Measurements from ENCODE around the gene C16orf92.

C16orf92 gene

GRCh38 chr16:29985271-29985811 lies 37.7 kb upstream of the C16orf92 start:
- H3K27ac ChIP-seq, result no peak overlapping the region
- TF ChIP-seq CTCF (conservative IDR thresholded peaks at IDR 0.05) (no peak), ZFX (IDR thresholded peaks at IDR 0.05) (no peak)

- no peak overlapping the region for H3K27ac ChIP-seq
- TF ChIP-seq CTCF (conservative IDR thresholded peaks at IDR 0.05) (no peak), ZFX (IDR thresholded peaks at IDR 0.05) (no peak)
These were observed 36.8 kb upstream of the C16orf92 start for GRCh38 chr16:29986231-29986630.

GRCh38 chr16:29986931-29987330 lies 36.1 kb upstream of the C16orf92 start:
- H3K27ac ChIP-seq, result no peak overlapping the region
- no peak for TF ChIP-seq ZFX (IDR thresholded peaks at IDR 0.05)
- no peak for TF ChIP-seq CTCF (conservative IDR thresholded peaks at IDR 0.05)

GRCh38 chr16:29987371-29988085 lies 35.5 kb upstream of the C16orf92 start:
- no peak for TF ChIP-seq ZFX (IDR thresholded peaks at IDR 0.05)
- TF ChIP-seq CTCF (conservative IDR thresholded peaks at IDR 0.05), result no peak
- H3K27ac ChIP-seq, result no peak overlapping the region

GRCh38 chr16:29988346-29989075 lies 34.5 kb upstream of the C16orf92 start:
- no peak overlapping the region for H3K27ac ChIP-seq
- TF ChIP-seq ZFX (IDR thresholded peaks at IDR 0.05) (no peak), CTCF (conservative IDR thresholded peaks at IDR 0.05) (no peak)

GRCh38 chr16:29989111-29989858 lies 33.7 kb upstream of the C16orf92 start:
- no peak overlapping the region for H3K27ac ChIP-seq
- TF ChIP-seq CTCF (conservative IDR thresholded peaks at IDR 0.05), result no peak
- TF ChIP-seq ZFX (IDR thresholded peaks at IDR 0.05), result no peak
